IMR-90 (cell line): ENCODE data around the gene SERPINF2. TPM values are rescaled to one million over a fixed set of nuclear protein-coding genes. Genes with fewer than 3 reads are reported as not detected.

Experiments used
- ATAC-seq: fragments of 200-7000 bp; cut with Tn5 transposase; 2 replicates; pipeline ENCODE4 v1.9.1; 2020; ENCODE audit warnings: low read depth, mild to moderate bottlenecking, moderate library complexity
- BruUV-seq: library from RNA; stranded (reverse); fragments of 400-500 nt; replicated peaks from 2 replicates; lab custom pipeline; 2021; lab: Mats Ljungman, UMichigan
- CTCF ChIA-PET: fragments of 300-600 bp; formaldehyde crosslinking; extraction: SDS; loops from one replicate; lab custom pipeline; 2021; ENCODE audit warnings: antibody characterized with exemption; lab: Yijun Ruan, JAX
- POLR2A ChIA-PET: fragments of 300-600 bp; sonication (Branson Sonifier 250); formaldehyde crosslinking; loops from one replicate; lab custom pipeline; 2022; ENCODE audit warnings: antibody characterized with exemption; ENCODE audit not compliant: unreplicated experiment; lab: Charles Lee
- DNase-seq: peaks from one replicate; pipeline ENCODE4 v3.0.0; 2013
- H2AFZ ChIP-seq: replicated peaks from 2 replicates; pipeline ENCODE3; 2013; ENCODE audit warnings: low read length, mild to moderate bottlenecking; ENCODE audit not compliant: poor library complexity
- H2AK5ac ChIP-seq: 2 replicates; pipeline ENCODE4 v1.6.1; 2013; ENCODE audit warnings: low read depth, low read length, inconsistent platforms
- H2AK9ac ChIP-seq: replicated peaks from 2 replicates; pipeline ENCODE3; 2013; ENCODE audit warnings: mild to moderate bottlenecking, low read depth, low read length, moderate library complexity; ENCODE audit not compliant: poor library complexity
- H2BK120ac ChIP-seq: 2 replicates; pipeline ENCODE4 v1.6.1; 2013; ENCODE audit warnings: low read depth, low read length, inconsistent platforms
- H2BK15ac ChIP-seq: 3 replicates; pipeline ENCODE4 v1.6.1; 2013; ENCODE audit warnings: low read depth, low read length, inconsistent platforms
- H2BK20ac ChIP-seq: 2 replicates; pipeline ENCODE4 v1.6.1; 2013; ENCODE audit warnings: low read depth, mild to moderate bottlenecking, inconsistent platforms, low read length, moderate library complexity
- H2BK5ac ChIP-seq: 2 replicates; pipeline ENCODE4 v1.6.1; 2013; ENCODE audit warnings: mild to moderate bottlenecking, low read depth, low read length, inconsistent platforms; ENCODE audit not compliant: poor library complexity, severe bottlenecking
- H3K14ac ChIP-seq: replicated peaks from 2 replicates; pipeline ENCODE4 v1.6.1; 2013; ENCODE audit warnings: low read depth, low read length, inconsistent platforms
- H3K18ac ChIP-seq: 2 replicates; pipeline ENCODE4 v1.6.1; 2013; ENCODE audit warnings: low read depth, low read length, control low read depth
- H3K23ac ChIP-seq: 2 replicates; pipeline ENCODE4 v1.6.1; 2013; ENCODE audit warnings: low read depth, low read length, inconsistent platforms
- H3K27ac ChIP-seq: 2 replicates; pipeline ENCODE4 v1.5.1; 2013; ENCODE audit warnings: mild to moderate bottlenecking, control low read depth, low read length; ENCODE audit not compliant: insufficient read depth
- H3K27me3 ChIP-seq: 2 replicates; pipeline ENCODE4 v1.6.1; 2013; ENCODE audit warnings: low read length; ENCODE audit not compliant: control insufficient read depth, insufficient read depth
- H3K36me3 ChIP-seq: 2 replicates; pipeline ENCODE4 v1.6.1; 2013; ENCODE audit warnings: low read length, mixed read lengths; ENCODE audit not compliant: control insufficient read depth, insufficient read depth
- H3K4ac ChIP-seq: 2 replicates; pipeline ENCODE4 v1.6.1; 2013; ENCODE audit warnings: low read depth, low read length, inconsistent platforms
- H3K4me1 ChIP-seq: 2 replicates; pipeline ENCODE4 v1.6.1; 2013; ENCODE audit warnings: low read length, mixed read lengths; ENCODE audit not compliant: control insufficient read depth, insufficient read depth
- H3K4me2 ChIP-seq: 2 replicates; pipeline ENCODE4 v1.6.1; 2013; ENCODE audit warnings: low read depth, mild to moderate bottlenecking, control low read depth, low read length, moderate library complexity
- H3K4me3 ChIP-seq: 2 replicates; pipeline ENCODE4 v1.5.1; 2013; ENCODE audit warnings: low read depth, mild to moderate bottlenecking, control low read depth, low read length, moderate library complexity; ENCODE audit not compliant: insufficient read depth
- H3K56ac ChIP-seq: 2 replicates; pipeline ENCODE4 v1.6.1; 2013; ENCODE audit warnings: low read length, inconsistent platforms; ENCODE audit not compliant: insufficient read depth; ENCODE audit errors: extremely low read depth
- H3K79me1 ChIP-seq, 2 experiments: 2 replicates each; pipeline ENCODE4 v1.6.1; 2013; ENCODE audit warnings: low read length in 2 of 2, inconsistent platforms in 1 of 2, low read depth in 1 of 2
- H3K9ac ChIP-seq: 2 replicates; pipeline ENCODE4 v1.6.1; 2013; ENCODE audit warnings: low read depth, low read length, control low read depth
- H3K9me1 ChIP-seq: 2 replicates; pipeline ENCODE4 v1.6.1; 2013; ENCODE audit warnings: low read length, inconsistent platforms; ENCODE audit not compliant: insufficient read depth
- H3K9me3 ChIP-seq: 2 replicates; pipeline ENCODE4 v1.6.1; 2013; ENCODE audit warnings: low read length; ENCODE audit not compliant: control insufficient read depth, insufficient read depth
- H4K20me1 ChIP-seq: 2 replicates; pipeline ENCODE4 v1.6.1; 2013; ENCODE audit warnings: low read length, inconsistent platforms; ENCODE audit not compliant: insufficient read depth
- H4K5ac ChIP-seq: 2 replicates; pipeline ENCODE4 v1.6.1; 2013; ENCODE audit warnings: mild to moderate bottlenecking, low read depth, low read length, control low read depth
- H4K8ac ChIP-seq, 2 experiments: 2 replicates each; pipeline ENCODE4 v1.6.1; 2013; ENCODE audit warnings: low read depth in 2 of 2, low read length in 2 of 2, control low read depth in 1 of 2, inconsistent platforms in 1 of 2
- H4K91ac ChIP-seq: 2 replicates; pipeline ENCODE4 v1.6.1; 2013; ENCODE audit warnings: low read depth, low read length, inconsistent platforms; ENCODE audit not compliant: insufficient read depth
- FOS ChIP-seq: fragments of 150-350 bp; IDR thresholded peaks from 2 replicates; pipeline ENCODE4 v1.6.1; 2016; ENCODE audit warnings: low read depth, low read length
- MAFK ChIP-seq: IDR thresholded peaks from 2 replicates; pipeline ENCODE4 v1.6.1; 2012; ENCODE audit warnings: low read depth, low read length, improper control_type of control experiment
- MAZ ChIP-seq: IDR thresholded peaks from 2 replicates; pipeline ENCODE4 v1.6.1; 2012; ENCODE audit warnings: low read depth, mild to moderate bottlenecking, low read length, improper control_type of control experiment, moderate library complexity, borderline replicate concordance
- RAD21 ChIP-seq: IDR thresholded peaks from 2 replicates; pipeline ENCODE4 v1.6.1; 2012; ENCODE audit warnings: low read length, improper control_type of control experiment
- RFX5 ChIP-seq: IDR thresholded peaks from 2 replicates; pipeline ENCODE4 v1.8.0; 2012; ENCODE audit warnings: low read depth, mild to moderate bottlenecking, low read length, moderate library complexity
- SMC3 ChIP-seq: fragments of 150-350 bp; IDR thresholded peaks from 2 replicates; pipeline ENCODE4 v1.6.1; 2016; ENCODE audit warnings: low read depth, mild to moderate bottlenecking, antibody characterized with exemption, low read length, moderate library complexity
- WGBS, 2 experiments: methylation state at CpG; one replicate each; pipeline versions ENCODE4 v1.1.5 to v1.1.7; 2013; ENCODE audit warnings: missing lambda C conversion rate in 2 of 2; ENCODE audit not compliant: insufficient read length in 1 of 2; ENCODE audit errors: extremely low coverage in 2 of 2; 5-methylcytosine and 5-hydroxymethylcytosine counted together
- dilution Hi-C: fragments of 300-500 bp; cut with HindIII; formaldehyde crosslinking; loops from one replicate; pipeline ENCODE4 v1.14.3; 2018; ENCODE audit warnings: low sequenced_read_pairs; ENCODE audit not compliant: unreplicated experiment
- in situ Hi-C: fragments of 300-500 bp; cut with MboI; formaldehyde crosslinking; loops from 3 replicates; pipeline ENCODE4 v1.14.3; 2019; ENCODE audit warnings: low sequenced_read_pairs, inconsistent platforms, mixed read lengths
- intact Hi-C: fragments of 100-400 bp; cut with micrococcal nuclease; formaldehyde crosslinking; loops from 2 replicates; pipeline ENCODE4 v1.10.0; 2022
- polyA plus RNA-seq, 3 experiments: library from polyadenylated mRNA; depleted of rRNA; stranded (reverse); fragments of >200 nt; gene quantifications; 2 replicates each; pipeline ENCODE4 v1.2.3, GENCODE V29; 2012; ENCODE audit warnings: low replicate concordance in 1 of 3
- total RNA-seq: library from RNA; depleted of rRNA; stranded (reverse); fragments of >200 nt; gene quantifications from 2 replicates; pipeline ENCODE4 v1.2.3, GENCODE V29; 2012
- TF ChIP-seq, protein P1 (sequence below): conservative IDR thresholded peaks from 2 replicates; pipeline ENCODE4 v1.5.1; 2012; ENCODE audit warnings: mild to moderate bottlenecking, low read depth, low read length, improper control_type of control experiment
- TF ChIP-seq, protein P2 (sequence below): fragments of 150-350 bp; IDR thresholded peaks from 2 replicates; pipeline ENCODE4 v1.6.1; 2017; ENCODE audit warnings: mild to moderate bottlenecking, antibody characterized with exemption, low read length, low read depth

SERPINF2 gene
- total and polyA plus RNA-seq, 2 of the 4 experiments (the other 2 are of a cell fraction): not detected

DNA sequence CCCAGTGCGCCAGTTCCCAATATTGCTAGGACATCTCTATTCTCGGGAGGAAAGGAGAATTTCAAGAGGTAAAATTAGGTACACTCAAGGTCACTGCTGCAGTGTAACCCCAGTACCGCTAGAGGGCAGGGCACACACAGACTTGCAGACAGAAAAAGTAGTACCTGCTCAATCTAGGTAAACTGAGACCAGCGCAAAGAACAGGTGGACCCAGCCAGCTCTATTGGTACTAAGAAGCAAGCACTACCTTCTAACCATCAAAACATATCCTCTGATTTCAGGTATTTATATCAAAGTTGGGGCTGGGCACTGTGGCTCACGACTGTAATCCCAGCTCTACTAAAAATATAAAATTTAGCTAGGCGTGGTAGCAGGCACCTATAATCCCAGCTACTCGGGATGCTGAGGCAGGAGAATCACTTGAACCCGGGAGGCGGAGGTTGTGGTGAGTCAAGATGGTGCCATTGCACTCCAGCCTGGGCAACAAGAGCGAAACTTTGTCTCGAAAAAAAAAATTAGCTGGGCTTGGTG, 21.8 kb upstream of the SERPINF2 start:
- intact Hi-C loops: loop anchor here (1.0 kb wide), 1 partner anchor 63 kb away; no protein-coding TSS in a partner anchor
- H2BK5ac ChIP-seq: no peak overlapping the region
- in situ Hi-C loops: loop anchor here (5.0 to 25.0 kb wide), 2 partner anchors 66 to 316 kb away; partner anchors contain the start of genes DPH1, OVCA2 and RTN4RL1
- ChIA-PET CTCF (interaction anchor here (0.6 to 5.1 kb wide), 4 partner anchors 36 to 145 kb away, joined by 3 to 31 read pairs (median 4); no protein-coding TSS in a partner anchor), POLR2A (no interaction called here)
- H3K4me2 ChIP-seq: no peak overlapping the region
- DNase-seq: peak; percentile 56
- no peaks in the 10 kb centered on the region for H3K9me3 ChIP-seq
- H3K9me1 ChIP-seq: peaks cover 11% of the 10 kb centered on the region
- peak overlapping the region; percentile 67 for H2AFZ ChIP-seq
- H3K18ac ChIP-seq: no peak overlapping the region
- WGBS, 2 experiments: 0% methylated on average over 2 of the region's 11 CpGs; no CpG with 5 or more reads in 1 of the 2 experiments
- H3K79me1 ChIP-seq: peaks cover 7 to 27% of the 10 kb centered on the region in 2 experiments; a peak in 3 of 4 replicates
- H2AK9ac ChIP-seq: peak overlapping the region; percentile 87
- no peaks in the 10 kb centered on the region for H3K27me3 ChIP-seq
- H3K4me3 ChIP-seq: no peak overlapping the region
- no peak overlapping the region for H4K91ac ChIP-seq
- no peak overlapping the region for H3K27ac ChIP-seq
- ATAC-seq: no peak
- H4K8ac ChIP-seq: peak overlapping the region in 1 of 2 experiments; percentile 31; a peak in 1 of 4 replicates
- H3K23ac ChIP-seq: no peak overlapping the region
- H2BK15ac ChIP-seq: no peak overlapping the region
- no TSS peak for BruUV-seq
- peaks cover 1% of the 10 kb centered on the region; the same call in 1 of the 2 replicates for H3K36me3 ChIP-seq
- no peak for TF ChIP-seq FOS
- TF ChIP-seq MAZ: no peak
- TF ChIP-seq, protein P1, sequence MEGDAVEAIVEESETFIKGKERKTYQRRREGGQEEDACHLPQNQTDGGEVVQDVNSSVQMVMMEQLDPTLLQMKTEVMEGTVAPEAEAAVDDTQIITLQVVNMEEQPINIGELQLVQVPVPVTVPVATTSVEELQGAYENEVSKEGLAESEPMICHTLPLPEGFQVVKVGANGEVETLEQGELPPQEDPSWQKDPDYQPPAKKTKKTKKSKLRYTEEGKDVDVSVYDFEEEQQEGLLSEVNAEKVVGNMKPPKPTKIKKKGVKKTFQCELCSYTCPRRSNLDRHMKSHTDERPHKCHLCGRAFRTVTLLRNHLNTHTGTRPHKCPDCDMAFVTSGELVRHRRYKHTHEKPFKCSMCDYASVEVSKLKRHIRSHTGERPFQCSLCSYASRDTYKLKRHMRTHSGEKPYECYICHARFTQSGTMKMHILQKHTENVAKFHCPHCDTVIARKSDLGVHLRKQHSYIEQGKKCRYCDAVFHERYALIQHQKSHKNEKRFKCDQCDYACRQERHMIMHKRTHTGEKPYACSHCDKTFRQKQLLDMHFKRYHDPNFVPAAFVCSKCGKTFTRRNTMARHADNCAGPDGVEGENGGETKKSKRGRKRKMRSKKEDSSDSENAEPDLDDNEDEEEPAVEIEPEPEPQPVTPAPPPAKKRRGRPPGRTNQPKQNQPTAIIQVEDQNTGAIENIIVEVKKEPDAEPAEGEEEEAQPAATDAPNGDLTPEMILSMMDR: peak; percentile 89
- TF ChIP-seq MAFK: no peak
- TF ChIP-seq, protein P2, sequence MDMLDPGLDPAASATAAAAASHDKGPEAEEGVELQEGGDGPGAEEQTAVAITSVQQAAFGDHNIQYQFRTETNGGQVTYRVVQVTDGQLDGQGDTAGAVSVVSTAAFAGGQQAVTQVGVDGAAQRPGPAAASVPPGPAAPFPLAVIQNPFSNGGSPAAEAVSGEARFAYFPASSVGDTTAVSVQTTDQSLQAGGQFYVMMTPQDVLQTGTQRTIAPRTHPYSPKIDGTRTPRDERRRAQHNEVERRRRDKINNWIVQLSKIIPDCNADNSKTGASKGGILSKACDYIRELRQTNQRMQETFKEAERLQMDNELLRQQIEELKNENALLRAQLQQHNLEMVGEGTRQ: no peak
- peak; percentile 86 for TF ChIP-seq RAD21
- peak; percentile 81 for TF ChIP-seq SMC3
- TF ChIP-seq RFX5: no peak
- peaks cover 14% of the 10 kb centered on the region for H3K4me1 ChIP-seq
- dilution Hi-C loops: no loop called here
- no peak overlapping the region for H2BK120ac ChIP-seq
- no peak overlapping the region for H3K14ac ChIP-seq
- H4K5ac ChIP-seq: no peak overlapping the region
- no peak overlapping the region for H3K4ac ChIP-seq
- no peak overlapping the region for H2BK20ac ChIP-seq
- no peaks in the 10 kb centered on the region for H4K20me1 ChIP-seq
- no peak overlapping the region for H2AK5ac ChIP-seq
- H3K56ac ChIP-seq: no peak overlapping the region
- H3K9ac ChIP-seq: no peak overlapping the region
